SU-DHL-6 (cell line): ENCODE results near the gene CBX1.

ENCODE experiments used
- H2AFZ ChIP-seq: fragments of 200-600 bp; sonication (generic); 2 replicates; pipeline ENCODE4 v1.6.1; 2014; ENCODE audit warnings: low read depth, mild to moderate bottlenecking, moderate library complexity, mixed read lengths, antibody characterized with exemption, low read length; ENCODE audit not compliant: severe bottlenecking
- H3F3A ChIP-seq: fragments of 200-600 bp; shearing (Covaris generic); 2 replicates; pipeline ENCODE4 v1.6.0; 2016; ENCODE audit warnings: antibody characterized with exemption, mild to moderate bottlenecking; ENCODE audit not compliant: insufficient read depth
- H3K27ac ChIP-seq: fragments of 200-600 bp; sonication (generic); 2 replicates; pipeline ENCODE4 v1.5.1; 2016; ENCODE audit warnings: low read depth, mild to moderate bottlenecking, low read length, moderate library complexity, mixed read lengths
- H3K27me3 ChIP-seq: fragments of 200-600 bp; sonication (generic), shearing (Covaris generic); 2 replicates; pipeline ENCODE4 v1.6.0; 2014; ENCODE audit warnings: mild to moderate bottlenecking, low read length
- H3K36me3 ChIP-seq: fragments of 200-600 bp; sonication (generic); 2 replicates; pipeline ENCODE4 v1.6.1; 2014; ENCODE audit warnings: mild to moderate bottlenecking, low read length, mixed read lengths
- H3K4me2 ChIP-seq: fragments of 300-600, 200-600 bp; shearing (Covaris generic), sonication (generic); 2 replicates; pipeline ENCODE4 v1.6.0; 2014; ENCODE audit warnings: low read length, low read depth, mild to moderate bottlenecking; ENCODE audit not compliant: poor library complexity, severe bottlenecking
- H3K4me3 ChIP-seq: fragments of 200-600 bp; sonication (generic); 2 replicates; pipeline ENCODE4 v1.5.1; 2014; ENCODE audit warnings: antibody characterized with exemption, low read length, mild to moderate bottlenecking, mixed read lengths; ENCODE audit not compliant: insufficient read depth, poor library complexity, severe bottlenecking
- H3K79me2 ChIP-seq: fragments of 200-600 bp; sonication (generic); 2 replicates; pipeline ENCODE4 v1.6.1; 2014; ENCODE audit warnings: mild to moderate bottlenecking, low read length, moderate library complexity; ENCODE audit not compliant: insufficient read depth
- H3K9ac ChIP-seq: fragments of 200-600 bp; sonication (generic); 2 replicates; pipeline ENCODE4 v1.7.0; 2014; ENCODE audit warnings: mild to moderate bottlenecking, low read length
- H3K9me2 ChIP-seq: fragments of 200-600 bp; sonication (generic); replicated peaks from 2 replicates; pipeline ENCODE4 v1.6.1; 2014; ENCODE audit warnings: low read length; ENCODE audit not compliant: insufficient read depth
- H3K9me3 ChIP-seq: fragments of 200-600 bp; sonication (generic); 2 replicates; pipeline ENCODE4 v1.6.1; 2014; ENCODE audit warnings: low read length, mixed read lengths; ENCODE audit not compliant: insufficient read depth
- H4K20me1 ChIP-seq: fragments of 200-600 bp; sonication (generic); 2 replicates; pipeline ENCODE4 v1.6.1; 2014; ENCODE audit warnings: low read depth, mild to moderate bottlenecking, antibody characterized with exemption, low read length, moderate library complexity, mixed read lengths
- CTCF ChIP-seq: fragments of 200-600 bp; sonication (generic); IDR thresholded peaks from one replicate; pipeline ENCODE4 v1.5.1; 2017; ENCODE audit warnings: antibody characterized with exemption, mild to moderate bottlenecking, low read length, moderate library complexity; ENCODE audit not compliant: insufficient read depth, poor library complexity, severe bottlenecking
- EZH2phosphoT487 ChIP-seq: fragments of 200-600 bp; sonication (generic), shearing (Covaris generic); conservative IDR thresholded peaks from 2 replicates; pipeline ENCODE4 v1.6.1; 2018; ENCODE audit warnings: mild to moderate bottlenecking, antibody characterized with exemption, low read length, moderate library complexity, mixed read lengths

Gene CBX1

GRCh38 chr17:48053758-48054237 is 47.5 kb downstream of the CBX1 start:
- Histone ChIP-seq H3K9ac (0 out of 2 replicates have a peak overlapping the region, but pooled peaks have one; percentile 6), H3K27ac (no peak overlapping the region; the same call in 1 of the 2 replicates), H3K9me2 (no peaks in the 10 kb centered on the region), H3K9me3 (no peaks in the 10 kb centered on the region), H4K20me1 (no peaks in the 10 kb centered on the region), H2AFZ (no peak overlapping the region), H3K4me3 (no peak overlapping the region), H3K27me3 (no peaks in the 10 kb centered on the region), H3K36me3 (peaks cover 5% of the 10 kb centered on the region; the same call in 1 of the 2 replicates), H3K4me2 (peak overlapping the region; percentile 40), H3F3A (peaks cover 3% of the 10 kb centered on the region; the same call in 1 of the 2 replicates), H3K79me2 (peaks cover 68% of the 10 kb centered on the region)
- TF ChIP-seq CTCF (no peak), EZH2phosphoT487 (no peak)

GRCh38 chr17:48052956-48053757 is 48.1 kb downstream of the CBX1 start:
- H4K20me1 ChIP-seq, result no peaks in the 10 kb centered on the region
- peaks cover 3% of the 10 kb centered on the region; the same call in 1 of the 2 replicates for H3F3A ChIP-seq
- H3K4me3 ChIP-seq, result no peak overlapping the region
- peak overlapping the region; percentile 36 for H3K27ac ChIP-seq
- H3K27me3 ChIP-seq, result no peaks in the 10 kb centered on the region
- no peak for TF ChIP-seq EZH2phosphoT487
- no peak for TF ChIP-seq CTCF
- H3K36me3 ChIP-seq, result peaks cover 5% of the 10 kb centered on the region; the same call in 1 of the 2 replicates
- H3K9me3 ChIP-seq, result no peaks in the 10 kb centered on the region
- no peaks in the 10 kb centered on the region for H3K9me2 ChIP-seq
- peak overlapping the region; percentile 40 for H3K4me2 ChIP-seq
- no peak overlapping the region for H2AFZ ChIP-seq
- H3K9ac ChIP-seq, result peak overlapping the region; percentile 6; the same call in 1 of the 2 replicates
- H3K79me2 ChIP-seq, result peaks cover 74% of the 10 kb centered on the region

- H3K4me3 ChIP-seq, result no peak overlapping the region
- peaks cover 79% of the 10 kb centered on the region for H3K79me2 ChIP-seq
- H3K27ac ChIP-seq, result peak overlapping the region; percentile 36
- no peaks in the 10 kb centered on the region for H4K20me1 ChIP-seq
- H3K9me3 ChIP-seq, result no peaks in the 10 kb centered on the region
- H3K4me2 ChIP-seq, result peak overlapping the region; percentile 40
- H3F3A ChIP-seq, result peaks cover 3% of the 10 kb centered on the region; the same call in 1 of the 2 replicates
- H3K36me3 ChIP-seq, result no peaks in the 10 kb centered on the region
- no peaks in the 10 kb centered on the region for H3K9me2 ChIP-seq
- H2AFZ ChIP-seq, result no peak overlapping the region
- peak overlapping the region; percentile 11; the same call in 1 of the 2 replicates for H3K9ac ChIP-seq
- TF ChIP-seq CTCF (no peak), EZH2phosphoT487 (no peak)
- no peaks in the 10 kb centered on the region for H3K27me3 ChIP-seq
Observed at GRCh38 chr17:48051706-48052486, 49.4 kb downstream of the CBX1 start.
